Stimulated activated CD4-positive, alpha-beta T cell treated with anti-CD3 and anti-CD28 coated beads, Interleukin-12 subunit alpha, Interleukin-12 subunit beta, amount 100 ng/mL, for 4 hours (primary cell): ENCODE results near the gene DGKI.
"Not testable (repeated sequence)": the region's sequence is repeated elsewhere in the genome, so short reads cannot be mapped to it uniquely, and the experiment has no call there.

Source experiments
- DNase-seq: peaks from one replicate; pipeline ENCODE4 v3.0.0-alpha.2; 2020

DGKI gene

DNA sequence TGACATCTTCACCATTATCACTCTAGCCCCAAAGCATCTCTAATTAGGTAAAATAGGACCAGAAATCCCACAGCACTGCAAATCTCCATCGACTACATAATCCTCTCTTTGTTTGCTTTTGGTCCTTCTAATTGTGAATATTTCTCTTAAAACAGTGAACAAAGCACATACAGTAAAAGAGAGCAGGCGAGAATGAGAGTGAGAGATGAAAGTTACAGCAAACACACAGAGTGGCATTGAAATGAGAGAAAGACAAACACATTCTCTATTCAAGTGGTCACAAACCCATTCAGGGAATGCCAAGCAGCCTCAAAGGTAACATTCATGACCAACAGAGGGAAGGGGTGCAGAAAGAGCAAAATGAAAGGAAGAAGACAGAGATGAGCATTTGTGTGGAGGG lies 393.4 kb downstream of the DGKI start:
- DNase-seq, result no peak

DNA sequence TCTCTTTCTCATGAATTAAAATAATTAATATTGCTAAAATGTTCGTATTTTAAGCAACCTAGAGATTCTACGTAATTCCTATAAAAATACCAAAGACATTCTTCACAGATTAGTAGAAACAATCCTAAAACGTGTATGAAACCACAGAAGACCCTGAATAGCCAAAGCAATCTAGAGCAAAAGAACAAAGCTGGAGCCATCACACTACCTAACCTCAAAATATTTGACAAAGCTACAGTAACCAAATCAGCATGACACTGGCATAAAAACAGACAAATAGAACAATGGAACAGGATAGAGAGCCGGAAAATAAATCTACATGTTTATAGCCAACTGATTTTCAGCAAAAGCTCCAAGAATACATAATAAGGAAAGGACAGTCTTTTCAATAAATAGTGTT lies 397.8 kb downstream of the DGKI start:
- no peak for DNase-seq

DNA sequence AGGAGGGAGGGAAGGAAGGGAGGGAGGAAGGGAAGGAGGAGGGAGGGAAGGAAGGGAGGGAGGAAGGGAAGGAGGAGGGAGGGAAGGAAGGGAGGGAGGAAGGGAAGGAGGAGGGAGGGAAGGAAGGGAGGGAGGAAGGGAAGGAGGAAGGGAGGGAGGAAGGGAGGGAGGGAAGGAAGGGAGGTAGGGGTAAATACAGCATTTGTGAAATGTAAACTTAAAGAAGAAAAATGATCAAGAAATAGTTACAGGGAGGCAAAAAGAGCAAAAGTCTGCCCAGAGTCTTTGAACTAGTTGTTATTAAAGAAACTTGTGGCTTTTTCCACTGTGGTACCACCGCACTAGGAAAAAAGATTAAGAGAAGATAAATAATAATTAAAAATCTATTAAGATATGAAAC lies 398.2 kb downstream of the DGKI start:
- DNase-seq, result not testable (repeated sequence)

DNA sequence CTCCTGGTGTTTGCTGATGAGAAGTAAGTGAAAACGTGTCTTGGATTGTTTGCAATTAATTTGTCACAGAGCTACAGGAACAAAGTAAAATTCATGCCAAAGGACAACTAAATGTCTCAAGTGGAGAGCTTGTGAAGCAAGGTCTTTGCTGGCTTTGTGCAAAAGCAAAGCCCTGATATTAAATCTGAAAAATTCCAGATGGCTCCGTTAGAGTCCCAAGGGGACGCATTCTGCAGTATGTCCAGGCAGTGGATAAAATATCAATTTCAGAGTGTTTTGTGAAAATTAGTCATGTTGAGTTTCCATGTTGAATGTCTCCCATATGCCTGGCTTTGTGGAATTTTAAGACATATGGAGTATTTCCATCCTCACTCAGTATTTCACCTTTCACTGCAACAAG lies 400.7 kb downstream of the DGKI start:
- DNase-seq, result no peak

DNA sequence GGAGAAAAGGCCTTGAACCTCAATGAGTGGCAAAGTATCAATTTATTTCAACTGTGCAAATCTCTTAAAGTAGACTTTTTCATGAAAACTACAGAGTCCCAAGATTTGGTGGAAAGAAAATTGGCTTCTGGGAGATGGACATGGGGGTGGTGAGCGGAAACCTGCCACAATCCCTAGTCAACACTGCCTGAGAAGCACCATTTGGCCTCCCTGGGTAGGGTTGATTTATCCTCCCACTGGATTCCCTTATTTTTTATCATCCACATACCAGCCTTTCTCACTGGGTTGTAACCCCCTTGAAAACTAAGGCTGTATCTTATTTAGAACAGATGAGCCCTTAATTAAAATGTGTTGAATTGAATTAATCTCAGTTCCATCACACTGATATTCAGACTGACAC lies 401.5 kb downstream of the DGKI start:
- no peak for DNase-seq

DNA sequence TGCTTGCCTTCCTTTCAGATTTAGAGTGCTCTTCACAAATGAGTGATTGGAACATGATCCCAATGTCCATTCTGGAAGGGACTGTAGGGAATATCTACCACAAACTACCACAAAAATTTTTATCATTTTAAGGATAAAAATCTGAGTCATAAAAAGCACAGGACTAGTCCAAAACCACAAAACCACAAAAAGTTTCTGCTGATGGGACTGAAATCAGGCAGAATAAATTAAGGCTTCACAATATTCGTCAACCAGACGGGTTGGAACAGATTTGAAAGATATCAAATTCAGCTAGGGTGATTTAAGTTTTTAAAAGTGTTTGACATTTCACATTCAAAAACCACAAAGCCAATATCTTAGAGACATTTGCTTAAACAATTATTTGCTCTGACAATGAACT lies 403.2 kb downstream of the DGKI start:
- no peak for DNase-seq

DNA sequence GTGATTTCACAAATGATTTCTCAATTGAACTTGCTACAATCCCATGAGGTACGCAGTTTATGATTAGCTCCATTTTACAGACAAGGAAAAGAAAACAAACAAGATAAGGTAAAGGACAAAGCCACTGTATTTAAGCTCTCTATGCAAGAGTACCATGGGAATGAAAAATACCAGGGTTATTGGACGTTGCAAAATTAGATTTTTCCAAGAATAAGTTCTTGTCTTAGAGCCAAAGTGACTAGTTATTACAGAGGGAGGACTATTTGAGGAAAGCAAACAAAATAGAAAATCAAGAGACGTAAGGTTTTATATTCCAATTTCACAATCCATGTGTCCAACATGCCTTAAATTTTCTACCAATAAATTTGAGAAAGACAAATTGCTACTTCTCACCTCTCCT lies 405.3 kb downstream of the DGKI start:
- no peak for DNase-seq

DNA sequence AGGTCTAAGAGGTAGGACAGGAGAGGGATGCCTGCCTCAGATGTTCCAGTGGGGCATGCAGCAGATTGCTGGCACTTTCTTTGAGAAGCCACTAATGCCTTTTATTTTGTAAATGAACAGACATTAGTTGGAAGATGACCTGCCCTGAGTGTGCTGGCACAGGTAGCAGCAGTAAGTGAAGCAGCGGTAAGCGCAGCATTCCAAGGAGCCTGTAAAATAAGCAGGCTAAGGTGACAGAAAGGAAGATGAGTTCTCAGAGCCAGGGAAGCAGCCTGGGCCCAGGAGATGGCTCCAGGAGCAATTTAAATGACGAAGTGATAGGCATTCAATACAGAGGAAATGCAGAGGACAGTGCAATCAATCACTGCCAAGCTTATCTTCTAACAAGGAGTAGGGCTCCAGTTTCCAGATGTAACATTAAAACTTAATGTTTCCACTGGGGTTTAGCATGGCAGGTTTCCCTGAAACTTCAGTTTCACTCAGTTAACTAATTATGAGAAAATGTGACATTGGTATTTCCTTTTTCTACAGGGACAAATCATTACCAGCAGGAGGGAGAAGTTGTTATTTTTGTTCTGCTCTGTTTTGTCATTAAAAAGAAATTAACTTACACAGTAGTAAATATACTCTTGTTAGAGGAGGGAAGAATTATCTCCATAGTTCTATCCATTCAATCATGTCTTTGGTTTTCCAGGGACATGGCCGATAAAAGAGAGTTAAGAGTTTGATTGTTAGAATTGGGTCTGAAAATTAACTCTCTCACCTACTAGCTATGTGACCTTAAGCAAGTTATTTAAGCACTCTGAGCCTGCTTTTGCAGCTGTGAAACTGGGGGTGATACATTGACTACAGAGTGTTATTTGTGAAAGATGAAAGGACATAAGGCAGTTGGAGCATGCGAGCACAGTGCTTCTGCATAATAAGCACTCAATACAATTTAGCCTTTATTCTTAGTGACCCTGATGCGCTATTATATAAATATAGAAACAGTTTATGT lies 406.6 kb downstream of the DGKI start:
- no peak for DNase-seq

DNA sequence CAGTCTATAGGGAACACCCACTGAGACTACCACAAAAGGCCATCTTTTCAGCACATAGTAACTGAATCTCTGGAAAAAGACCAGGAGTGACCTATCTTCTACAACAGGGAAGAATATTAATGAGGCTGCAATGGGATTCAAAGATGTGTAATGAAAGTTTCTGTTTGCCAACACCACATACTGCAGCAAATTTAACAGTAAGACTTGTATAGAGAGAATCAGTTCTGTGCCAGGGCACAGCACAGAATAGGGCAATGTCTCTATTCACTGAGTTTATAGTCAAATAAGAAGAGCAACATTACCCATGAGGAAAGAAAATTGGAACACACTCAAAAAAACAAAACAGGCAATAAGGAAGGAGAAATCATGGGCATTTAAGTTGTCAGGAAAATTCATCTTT lies 411.8 kb downstream of the DGKI start:
- no peak for DNase-seq

DNA sequence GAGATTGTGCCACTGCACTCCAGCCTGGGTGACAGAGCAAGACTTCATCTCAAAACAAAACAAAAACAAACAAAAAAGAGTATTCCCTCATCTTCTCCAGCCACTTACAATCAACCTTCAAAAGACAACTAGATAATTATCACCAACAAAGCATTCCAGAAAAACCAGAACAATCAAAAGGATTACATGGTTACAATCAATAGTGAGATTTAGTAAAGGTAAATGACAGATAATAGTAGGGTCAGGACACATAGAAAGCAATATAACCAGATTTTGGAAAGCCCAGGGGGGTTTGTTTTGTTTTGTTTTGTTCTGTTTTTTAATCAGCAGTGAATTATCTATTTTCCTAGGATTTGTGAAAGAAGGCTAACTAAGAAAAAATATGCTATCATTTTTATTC lies 412.2 kb downstream of the DGKI start:
- DNase-seq, result no peak

DNA sequence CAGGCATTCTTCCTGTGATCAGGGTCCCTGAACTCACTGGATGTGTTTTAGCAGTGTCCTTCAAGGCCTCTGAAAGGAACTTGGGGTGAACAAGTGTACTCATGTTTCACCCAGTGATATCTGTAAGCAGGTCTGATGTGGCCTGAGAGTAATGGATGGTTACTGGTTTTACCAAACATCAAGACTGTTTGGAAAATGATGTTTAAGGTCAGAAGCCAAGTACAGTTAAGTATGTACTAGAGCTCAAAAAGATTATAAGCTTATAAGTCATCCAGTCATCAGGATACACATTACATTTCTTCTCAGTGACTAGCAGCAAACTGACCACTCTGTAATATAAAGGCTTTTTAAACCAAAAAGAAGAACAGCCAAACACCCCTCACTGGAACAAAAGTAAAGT lies 423.5 kb downstream of the DGKI start:
- no peak for DNase-seq

DNA sequence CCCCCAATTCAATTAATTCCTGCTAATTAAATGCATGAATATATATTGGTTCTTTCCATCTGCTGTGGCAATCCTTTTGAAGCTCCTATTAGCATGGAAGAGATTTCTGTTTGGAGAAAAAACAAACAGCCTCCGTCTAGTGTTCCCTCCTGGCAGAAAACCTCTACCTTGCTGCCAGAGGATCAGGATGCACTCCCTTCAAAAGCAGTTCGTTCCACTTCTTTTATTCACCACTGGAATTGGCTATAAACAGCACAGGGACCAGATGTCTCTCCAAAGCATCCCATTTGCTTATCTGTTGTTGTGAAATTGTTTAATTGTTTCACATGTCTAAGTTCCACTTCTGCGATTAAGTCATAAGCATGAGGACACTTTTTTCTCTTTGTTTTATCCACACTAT lies 425.4 kb downstream of the DGKI start:
- no peak for DNase-seq

DNA sequence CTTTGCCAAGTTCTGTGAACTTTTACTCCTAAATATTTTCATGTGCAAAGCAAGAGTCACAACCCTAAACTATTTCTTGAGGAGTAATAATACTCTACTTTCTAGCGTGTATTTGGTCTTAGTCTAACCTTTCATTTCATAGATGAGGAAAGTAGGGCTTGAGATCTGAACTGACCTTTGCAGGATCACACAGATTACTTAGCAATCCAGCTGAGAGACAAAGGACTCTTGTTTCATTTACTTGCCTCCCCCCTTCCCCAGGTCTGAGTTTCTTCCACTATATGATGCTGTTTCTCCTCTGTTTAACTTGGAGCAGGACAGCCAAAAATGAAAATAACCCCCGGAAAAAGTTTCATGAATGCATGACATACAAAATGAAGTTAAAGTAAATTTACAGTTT lies 427.9 kb downstream of the DGKI start:
- no peak for DNase-seq

DNA sequence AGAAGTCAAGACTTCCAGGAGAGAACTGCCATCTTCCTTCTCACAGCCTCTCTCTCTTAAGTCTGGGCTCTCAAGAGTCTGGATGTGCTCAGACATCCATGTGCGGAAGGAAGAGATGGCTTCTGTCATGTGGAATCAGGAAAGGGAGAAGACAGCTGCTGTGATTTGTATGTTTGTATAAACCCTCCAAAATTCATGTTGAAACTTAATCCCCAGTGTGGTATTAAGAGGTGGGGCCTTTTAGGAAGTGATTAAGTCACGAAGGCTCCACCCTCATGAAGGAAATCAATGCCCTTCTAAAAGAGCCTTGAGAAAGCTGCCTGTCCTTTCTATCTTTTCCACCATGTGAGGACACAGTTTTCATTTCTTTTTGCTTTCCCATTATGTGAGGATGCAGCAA lies 429.3 kb downstream of the DGKI start:
- no peak for DNase-seq

DNA sequence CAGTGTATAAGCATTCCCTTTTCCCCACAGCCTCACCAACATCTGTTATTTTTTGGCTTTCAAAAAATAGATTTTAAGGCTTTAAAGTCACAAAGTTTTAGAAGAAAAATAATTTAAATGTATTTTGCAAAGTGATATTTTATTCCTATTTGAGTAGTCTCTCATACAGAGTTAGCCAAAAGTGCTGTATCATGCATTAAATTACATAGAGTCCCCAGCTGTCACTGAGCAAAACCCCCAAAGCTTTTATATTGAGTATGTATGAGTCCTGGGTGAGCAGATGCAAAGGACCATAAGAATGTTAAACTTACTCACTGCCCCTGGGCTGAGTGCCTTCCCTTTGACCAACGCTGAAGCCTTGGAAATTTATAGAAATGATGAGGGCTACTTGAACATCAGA lies 432.9 kb downstream of the DGKI start:
- DNase-seq, result no peak

DNA sequence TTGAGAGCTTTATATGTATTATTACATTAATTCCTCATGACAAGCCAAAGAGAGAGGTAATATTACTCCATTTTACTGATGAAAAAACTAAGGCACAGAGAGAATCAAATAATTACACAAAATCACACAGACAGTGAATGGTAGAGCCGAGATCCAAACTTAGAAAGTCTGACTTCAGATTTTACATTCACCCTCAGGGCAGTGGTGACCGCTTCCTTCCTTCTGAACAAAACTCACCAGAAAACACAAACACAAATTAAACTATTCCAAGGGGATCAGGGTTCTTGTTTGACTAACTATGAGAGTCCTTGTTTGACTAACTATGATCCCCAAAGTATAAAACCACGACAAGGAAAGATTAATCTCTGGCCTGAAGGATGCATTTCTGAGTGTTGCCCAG lies 435.3 kb downstream of the DGKI start:
- DNase-seq, result no peak

DNA sequence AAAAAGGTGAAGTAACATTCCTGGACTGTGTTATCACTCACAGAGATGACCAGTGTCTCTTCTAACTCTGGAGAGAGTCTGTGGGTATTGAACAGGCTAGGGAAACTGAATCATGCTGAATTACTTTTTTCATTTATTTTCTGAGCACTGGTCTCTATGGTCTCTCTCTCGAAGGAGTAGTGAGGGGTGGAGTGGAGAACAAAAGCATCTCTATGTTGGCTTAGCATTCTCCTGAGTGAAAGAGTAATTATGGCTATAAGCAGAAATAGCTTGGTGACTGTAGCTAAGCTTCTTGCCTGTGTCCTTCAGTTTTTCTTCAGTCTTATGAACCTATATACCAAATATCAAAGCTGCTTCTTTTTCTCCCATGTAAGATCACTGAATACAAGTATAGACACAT lies 438.6 kb downstream of the DGKI start:
- no peak for DNase-seq

DNA sequence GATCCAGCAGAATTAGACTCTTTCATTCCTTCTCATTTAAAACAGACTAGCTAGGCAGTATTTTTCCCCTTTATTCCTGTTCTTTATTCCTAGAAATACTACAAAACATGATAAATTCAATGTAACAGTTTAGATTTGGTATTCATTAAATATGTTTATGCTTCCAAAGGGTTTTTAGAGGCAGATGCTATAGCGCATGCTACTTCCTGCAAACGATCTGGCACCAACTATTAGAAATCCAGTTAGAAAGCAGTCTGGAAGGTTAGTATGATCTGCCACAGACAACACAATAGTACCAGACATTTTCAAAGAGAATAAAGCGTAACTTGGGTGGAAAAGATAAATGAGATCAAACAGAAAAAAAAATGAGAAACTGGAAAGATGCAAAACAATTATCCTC lies 439.7 kb downstream of the DGKI start:
- DNase-seq, result no peak

DNA sequence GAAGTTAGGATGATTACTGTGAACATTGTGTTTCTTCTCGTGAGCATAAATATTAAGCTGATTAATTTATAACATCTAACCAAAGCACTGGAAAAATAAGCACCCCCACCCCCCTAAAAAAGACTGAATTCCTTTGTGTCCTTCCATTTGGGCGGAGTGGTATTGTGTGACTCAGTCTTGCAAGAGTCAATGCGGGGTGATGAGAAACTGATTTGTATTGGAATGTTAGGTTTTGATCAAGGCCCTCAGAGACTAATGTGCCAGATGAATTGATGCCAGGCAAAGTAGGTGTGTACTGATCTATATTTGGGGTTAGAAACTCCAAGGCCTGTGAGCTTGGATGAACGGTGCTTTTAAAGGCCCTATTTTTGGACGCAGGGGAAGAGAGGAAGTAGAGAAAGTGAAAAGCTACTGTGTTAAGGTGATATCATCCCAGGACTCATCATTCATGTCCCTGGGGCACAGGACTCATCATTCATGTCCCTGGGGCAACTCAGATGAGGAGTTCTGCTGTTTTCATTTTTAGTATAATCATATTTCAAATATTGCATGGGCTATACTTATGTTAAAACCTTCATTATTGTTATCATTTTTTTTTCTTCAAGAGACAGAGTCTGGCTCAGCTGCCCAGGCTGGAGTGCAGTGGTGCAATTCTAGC lies 442.0 kb downstream of the DGKI start:
- no peak for DNase-seq

DNA sequence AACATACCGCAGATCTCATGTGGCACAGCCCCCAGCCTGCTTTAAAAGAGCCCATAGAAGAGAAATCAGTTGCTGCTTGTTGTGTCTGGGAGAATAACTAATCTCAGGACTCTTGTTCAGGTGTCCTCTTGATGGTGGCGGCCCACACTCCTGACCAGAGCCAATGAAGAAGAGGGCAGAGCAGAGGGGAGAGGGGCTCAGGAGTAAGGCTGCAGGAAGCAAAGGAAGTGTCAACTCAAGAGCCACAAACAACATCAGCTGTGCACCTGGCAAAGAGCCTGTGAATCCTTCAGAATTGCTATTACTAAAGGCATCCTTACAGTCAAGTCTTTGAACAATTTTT lies 443.4 kb downstream of the DGKI start:
- DNase-seq, result no peak

DNA sequence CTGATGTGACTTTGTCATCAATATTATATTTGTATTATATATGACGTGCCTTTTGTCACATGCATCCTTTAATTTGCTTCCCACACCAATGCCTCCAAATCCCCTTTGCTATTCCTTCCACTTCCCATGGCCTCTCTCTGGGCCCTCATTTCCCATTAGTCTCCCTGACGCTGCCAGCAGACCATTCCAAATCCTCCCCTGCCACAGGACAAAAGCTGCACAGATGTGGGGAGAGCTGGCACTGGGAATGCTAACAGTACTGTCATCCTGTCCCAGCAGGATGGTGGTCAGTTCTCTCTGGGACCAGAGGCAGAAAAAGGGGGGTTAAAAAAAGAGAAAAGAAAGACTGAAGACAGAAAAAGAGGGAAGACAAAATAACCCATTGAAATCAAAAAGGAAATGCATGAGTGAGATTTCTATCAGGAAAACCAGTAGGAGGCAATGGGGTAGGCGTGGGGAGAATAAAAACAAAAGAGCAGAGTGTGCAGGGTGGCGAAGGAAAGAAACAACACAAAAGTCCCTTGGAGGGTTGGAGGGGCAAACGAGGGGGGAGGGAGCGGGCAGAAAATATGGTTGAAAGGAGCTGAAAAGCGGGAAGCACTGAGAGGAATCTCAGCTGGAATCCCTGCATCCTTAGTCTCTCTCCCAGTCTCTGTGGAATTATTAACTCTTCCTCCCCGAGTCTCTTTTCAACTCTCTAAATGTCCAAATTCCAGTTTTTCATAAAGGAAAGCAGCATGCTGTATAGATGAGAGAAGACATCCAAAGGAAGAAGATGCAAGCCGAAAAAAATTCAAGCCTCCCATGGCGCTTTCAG lies 444.0 kb downstream of the DGKI start:
- DNase-seq, result no peak

DNA sequence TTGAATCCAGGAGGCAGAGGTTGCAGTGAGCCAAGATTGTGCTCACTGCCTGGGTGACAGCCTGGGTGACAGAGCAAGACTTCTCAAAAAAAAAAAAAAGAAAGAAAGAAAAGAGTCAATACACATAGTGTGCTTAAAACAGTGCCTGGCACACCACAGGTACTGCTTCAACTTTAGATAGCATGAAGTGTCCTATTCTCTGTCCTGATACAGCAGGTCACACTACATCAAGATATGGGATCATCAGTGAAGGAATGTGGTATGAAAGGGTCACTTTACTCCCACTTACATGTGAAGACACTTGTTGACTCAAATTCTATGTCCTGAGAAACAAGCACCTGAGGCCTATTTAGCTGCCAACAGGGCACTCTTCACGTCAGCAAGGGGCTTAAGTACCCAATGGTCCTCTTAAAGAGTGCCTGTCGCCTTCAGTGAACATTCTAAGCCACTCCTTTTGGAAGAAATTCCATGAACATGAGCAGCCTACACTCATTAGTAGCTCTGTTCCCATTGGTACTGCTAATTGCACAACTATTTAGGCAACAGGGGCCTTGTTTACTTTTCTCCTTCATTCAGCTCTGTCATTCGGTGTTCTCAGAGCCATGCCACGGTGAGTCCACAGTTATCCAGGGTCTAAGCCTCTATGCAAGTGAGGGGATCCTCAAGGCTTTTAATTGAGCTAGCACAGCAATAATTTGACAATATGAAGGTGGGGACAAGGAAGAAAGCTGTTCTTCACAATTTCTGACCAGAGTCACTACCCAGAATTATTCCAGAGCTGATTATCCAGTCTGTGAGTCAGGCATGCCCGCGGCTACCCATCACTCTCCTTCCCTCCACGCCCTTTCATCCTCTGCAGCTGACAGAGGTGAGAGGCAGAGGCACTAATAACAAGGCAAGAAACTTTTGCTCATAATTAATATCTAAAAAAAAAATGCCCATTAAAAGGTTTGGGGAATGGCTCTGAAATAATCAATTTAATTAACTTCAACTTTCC lies 446.6 kb downstream of the DGKI start:
- DNase-seq, result no peak
